ENCODE measurements around the gene RIC3.

RIC3 gene

GRCh38 chr11:8096575-8096974, 72.2 kb downstream of the RIC3 start:
- Histone ChIP-seq H3K27me3 (ENCODE audit: low read length) (no peaks in the 10 kb centered on the region), H3K9ac (ENCODE audit: low read length) (no peak overlapping the region), H3K36me3 (ENCODE audit: low read length) (no peaks in the 10 kb centered on the region), H3K9me2 (replicated peaks; ENCODE audit: insufficient read depth, low read length) (no peaks in the 10 kb centered on the region), H3K79me2 (ENCODE audit: insufficient read depth, low read length) (no peaks in the 10 kb centered on the region), H3K4me3 (ENCODE audit: insufficient read depth, low read length, poor library complexity, severe bottlenecking) (no peak overlapping the region), H3K4me2 (ENCODE audit: low read depth, low read length, poor library complexity, severe bottlenecking) (no peak overlapping the region), H3F3A (ENCODE audit: insufficient read depth) (no peaks in the 10 kb centered on the region), H3K27ac (ENCODE audit: low read depth, low read length) (no peak overlapping the region), H2AFZ (ENCODE audit: low read depth, low read length, severe bottlenecking) (no peak overlapping the region), H4K20me1 (ENCODE audit: low read depth, low read length) (no peaks in the 10 kb centered on the region), H3K9me3 (ENCODE audit: insufficient read depth, low read length) (no peaks in the 10 kb centered on the region)
- TF ChIP-seq CTCF (IDR thresholded peaks at IDR 0.05; ENCODE audit: insufficient read depth, low read length, poor library complexity, severe bottlenecking), result no peak
- TF ChIP-seq EZH2phosphoT487 (conservative IDR thresholded peaks at IDR 0.05; ENCODE audit: low read length), result no peak

GRCh38 chr11:8095806-8096522, 72.9 kb downstream of the RIC3 start:
- Histone ChIP-seq H3K36me3 (ENCODE audit: low read length) (no peaks in the 10 kb centered on the region), H3K9me3 (ENCODE audit: insufficient read depth, low read length) (no peaks in the 10 kb centered on the region), H3K79me2 (ENCODE audit: insufficient read depth, low read length) (no peaks in the 10 kb centered on the region), H3K9ac (ENCODE audit: low read length) (no peak overlapping the region), H3K9me2 (replicated peaks; ENCODE audit: insufficient read depth, low read length) (no peaks in the 10 kb centered on the region), H4K20me1 (ENCODE audit: low read depth, low read length) (no peaks in the 10 kb centered on the region), H2AFZ (ENCODE audit: low read depth, low read length, severe bottlenecking) (no peak overlapping the region), H3F3A (ENCODE audit: insufficient read depth) (no peaks in the 10 kb centered on the region), H3K27me3 (ENCODE audit: low read length) (no peaks in the 10 kb centered on the region), H3K4me2 (ENCODE audit: low read depth, low read length, poor library complexity, severe bottlenecking) (no peak overlapping the region), H3K4me3 (ENCODE audit: insufficient read depth, low read length, poor library complexity, severe bottlenecking) (no peak overlapping the region), H3K27ac (ENCODE audit: low read depth, low read length) (no peak overlapping the region)
- TF ChIP-seq CTCF (IDR thresholded peaks at IDR 0.05; ENCODE audit: insufficient read depth, low read length, poor library complexity, severe bottlenecking) (no peak), EZH2phosphoT487 (conservative IDR thresholded peaks at IDR 0.05; ENCODE audit: low read length) (no peak)

- Histone ChIP-seq H3K79me2 (ENCODE audit: insufficient read depth, low read length) (no peaks in the 10 kb centered on the region), H3F3A (ENCODE audit: insufficient read depth) (no peaks in the 10 kb centered on the region), H3K27ac (ENCODE audit: low read depth, low read length) (no peak overlapping the region), H3K9me3 (ENCODE audit: insufficient read depth, low read length) (no peaks in the 10 kb centered on the region), H3K9ac (ENCODE audit: low read length) (no peak overlapping the region), H3K4me3 (ENCODE audit: insufficient read depth, low read length, poor library complexity, severe bottlenecking) (no peak overlapping the region), H2AFZ (ENCODE audit: low read depth, low read length, severe bottlenecking) (no peak overlapping the region), H3K36me3 (ENCODE audit: low read length) (no peaks in the 10 kb centered on the region), H3K4me2 (ENCODE audit: low read depth, low read length, poor library complexity, severe bottlenecking) (no peak overlapping the region), H3K27me3 (ENCODE audit: low read length) (no peaks in the 10 kb centered on the region), H4K20me1 (ENCODE audit: low read depth, low read length) (no peaks in the 10 kb centered on the region), H3K9me2 (replicated peaks; ENCODE audit: insufficient read depth, low read length) (no peaks in the 10 kb centered on the region)
- TF ChIP-seq CTCF (IDR thresholded peaks at IDR 0.05; ENCODE audit: insufficient read depth, low read length, poor library complexity, severe bottlenecking) (no peak), EZH2phosphoT487 (conservative IDR thresholded peaks at IDR 0.05; ENCODE audit: low read length) (no peak)
Observed at GRCh38 chr11:8095371-8095770, 73.5 kb downstream of the RIC3 start.
